Bone marrow (tissue), 2 donors: ENCODE data around the gene SRRD.
A peak's percentile ranks its signal among the peaks of the same experiment; 100 is the strongest.
"Not testable (repeated sequence)": the region's sequence is repeated elsewhere in the genome, so short reads cannot be mapped to it uniquely, and the experiment has no call there.

ENCODE experiments used
- DNase-seq, 2 donors: peaks; one replicate each; lab custom pipeline; 2025; lab: John Stamatoyannopoulos, UW

The SRRD gene

GRCh38 chr22:26522592-26522991, 38.9 kb downstream of the SRRD start:
- no peak for DNase-seq

- no peak for DNase-seq
These were observed 41.2 kb downstream of the SRRD start for GRCh38 chr22:26524870-26525269.

GRCh38 chr22:26525946-26526564, 42.4 kb downstream of the SRRD start:
- no peak for DNase-seq

- DNase-seq, result no peak
These were observed 43.5 kb downstream of the SRRD start for GRCh38 chr22:26527167-26527566.

GRCh38 chr22:26527574-26528465, 44.1 kb downstream of the SRRD start:
- DNase-seq, result no peak

GRCh38 chr22:26528518-26528917, 44.8 kb downstream of the SRRD start:
- not testable (repeated sequence) for DNase-seq

- DNase-seq, result peak in 1 of 2 donors; percentile 12
These were observed 45.7 kb downstream of the SRRD start for GRCh38 chr22:26529345-26529744.

GRCh38 chr22:26534171-26534855, 50.6 kb downstream of the SRRD start:
- DNase-seq, result no peak

- DNase-seq, result no peak
These were observed 51.4 kb downstream of the SRRD start for GRCh38 chr22:26534874-26535602.

- no peak for DNase-seq
These were observed 51.9 kb downstream of the SRRD start for GRCh38 chr22:26535603-26535908.

- DNase-seq, result no peak
These were observed 52.5 kb downstream of the SRRD start for GRCh38 chr22:26536056-26536761.

GRCh38 chr22:26536762-26537134, 53.1 kb downstream of the SRRD start:
- no peak for DNase-seq

- DNase-seq, result no peak
These were observed 56.4 kb downstream of the SRRD start for GRCh38 chr22:26540119-26540518.

- no peak for DNase-seq
These were observed 57.6 kb downstream of the SRRD start for GRCh38 chr22:26541167-26541819.

GRCh38 chr22:26542831-26543230, 59.2 kb downstream of the SRRD start:
- DNase-seq, result peak; percentile 12 to 57
